ENCODE data around the gene FKBP7.

DNA sequence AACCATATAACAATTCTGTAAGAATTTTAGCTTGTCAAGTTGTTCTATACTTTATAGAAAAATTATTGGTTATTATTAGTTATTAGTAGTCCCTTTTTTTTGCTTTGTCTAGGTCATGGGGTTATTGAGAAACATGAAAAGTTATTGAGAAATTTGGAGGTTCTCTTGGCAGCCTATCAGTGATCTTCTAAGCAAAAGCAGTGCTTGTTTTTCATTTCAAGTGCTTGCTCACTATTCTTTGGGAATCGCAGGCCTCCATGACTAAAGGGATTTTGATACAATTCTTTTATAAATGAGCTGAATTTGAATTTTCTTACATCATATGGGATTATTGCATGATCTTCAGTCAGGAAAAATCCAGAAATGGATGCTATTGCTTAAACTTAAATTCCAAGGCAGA, 27.7 kb upstream of the FKBP7 start:
- no peak for TF ChIP-seq EZH2 (IDR thresholded peaks at IDR 0.05; ENCODE audit: insufficient read depth, poor library complexity, severe bottlenecking)
- no peak for TF ChIP-seq EZH2phosphoT487 (IDR thresholded peaks at IDR 0.05; ENCODE audit: insufficient read depth, low read depth)

All from GM23248 (cell line).